ENCODE results near the gene SCCPDH. TPM values are rescaled to one million over a fixed set of nuclear protein-coding genes. Genes with fewer than 3 reads are reported as not detected.

The SCCPDH gene
- total and polyA plus RNA-seq, 9 donors, result 14.7 to 26.2 (median 23.8) TPM

DNA sequence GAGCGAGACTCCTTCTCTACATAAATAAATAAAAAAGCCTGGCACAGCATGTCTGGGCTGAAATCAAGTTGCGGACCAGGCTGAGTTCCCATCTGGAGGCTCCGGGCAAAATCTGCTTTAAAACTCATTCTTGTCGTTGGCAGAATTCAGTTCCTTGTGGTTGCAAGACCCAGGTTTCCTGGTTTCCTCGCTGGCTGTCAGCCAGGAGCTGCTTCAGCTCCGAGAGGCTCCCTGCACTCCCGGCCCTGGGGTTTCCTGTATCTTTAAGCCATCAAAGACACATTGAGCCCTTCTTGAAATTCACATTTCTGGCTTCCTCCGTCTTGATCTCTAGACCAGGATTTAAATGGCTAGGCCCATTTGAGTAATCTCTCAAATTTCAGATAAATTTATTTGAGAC is 20.6 kb upstream of the SCCPDH start:
- Histone ChIP-seq H3K27me3 (no peaks in the 10 kb centered on the region), H3K4me1 (ENCODE audit: insufficient read depth) (peaks cover 1% of the 10 kb centered on the region), H3K36me3 (no peaks in the 10 kb centered on the region), H3K4me3 (no peak overlapping the region), H3K9me3 (no peaks in the 10 kb centered on the region), H3K27ac (no peak overlapping the region)
- WGBS, 3 donors, result 64 to 66% (median 65%) methylated on average over 8 of the region's 8 CpGs
- intact Hi-C loops (cut with DNase I), result no loop called here
- no peak for DNase-seq
- TF ChIP-seq EP300 (IDR thresholded peaks at IDR 0.05), result no peak
- TF ChIP-seq, protein P1, sequence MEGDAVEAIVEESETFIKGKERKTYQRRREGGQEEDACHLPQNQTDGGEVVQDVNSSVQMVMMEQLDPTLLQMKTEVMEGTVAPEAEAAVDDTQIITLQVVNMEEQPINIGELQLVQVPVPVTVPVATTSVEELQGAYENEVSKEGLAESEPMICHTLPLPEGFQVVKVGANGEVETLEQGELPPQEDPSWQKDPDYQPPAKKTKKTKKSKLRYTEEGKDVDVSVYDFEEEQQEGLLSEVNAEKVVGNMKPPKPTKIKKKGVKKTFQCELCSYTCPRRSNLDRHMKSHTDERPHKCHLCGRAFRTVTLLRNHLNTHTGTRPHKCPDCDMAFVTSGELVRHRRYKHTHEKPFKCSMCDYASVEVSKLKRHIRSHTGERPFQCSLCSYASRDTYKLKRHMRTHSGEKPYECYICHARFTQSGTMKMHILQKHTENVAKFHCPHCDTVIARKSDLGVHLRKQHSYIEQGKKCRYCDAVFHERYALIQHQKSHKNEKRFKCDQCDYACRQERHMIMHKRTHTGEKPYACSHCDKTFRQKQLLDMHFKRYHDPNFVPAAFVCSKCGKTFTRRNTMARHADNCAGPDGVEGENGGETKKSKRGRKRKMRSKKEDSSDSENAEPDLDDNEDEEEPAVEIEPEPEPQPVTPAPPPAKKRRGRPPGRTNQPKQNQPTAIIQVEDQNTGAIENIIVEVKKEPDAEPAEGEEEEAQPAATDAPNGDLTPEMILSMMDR (IDR thresholded peaks at IDR 0.05), result no peak
- TF ChIP-seq POLR2A (IDR thresholded peaks at IDR 0.05), result no peak

DNA sequence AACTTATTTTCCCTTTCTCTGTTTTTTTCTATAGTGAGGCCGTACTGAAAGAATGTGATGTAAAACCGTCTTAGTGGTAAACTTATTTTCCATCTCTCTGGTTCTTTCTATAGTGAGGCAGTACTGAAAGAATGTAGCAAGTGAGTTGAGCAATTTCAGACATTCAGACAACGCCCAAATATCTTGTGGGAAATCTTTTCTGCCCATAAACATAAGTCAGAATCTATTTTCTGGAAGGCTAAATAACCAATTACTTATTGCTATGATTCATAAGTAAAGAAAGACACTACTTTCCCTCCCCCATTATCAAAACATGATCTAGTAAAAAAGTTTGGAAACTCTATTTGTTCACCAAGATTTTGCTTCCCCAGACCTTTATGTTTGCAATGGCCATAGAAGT is 18.8 kb upstream of the SCCPDH start:
- intact Hi-C loops (cut with DNase I), result no loop called here
- 69 to 73% (median 72%) methylated on average over 3 of the region's 3 CpGs for WGBS, 3 donors
- Histone ChIP-seq H3K27ac (no peak overlapping the region), H3K36me3 (no peaks in the 10 kb centered on the region), H3K27me3 (no peaks in the 10 kb centered on the region), H3K4me1 (ENCODE audit: insufficient read depth) (no peaks in the 10 kb centered on the region), H3K4me3 (no peak overlapping the region), H3K9me3 (no peaks in the 10 kb centered on the region)
- DNase-seq, result no peak
- TF ChIP-seq POLR2A (IDR thresholded peaks at IDR 0.05), result no peak
- TF ChIP-seq, protein P1 (IDR thresholded peaks at IDR 0.05), result no peak
- TF ChIP-seq EP300 (IDR thresholded peaks at IDR 0.05), result no peak

DNA sequence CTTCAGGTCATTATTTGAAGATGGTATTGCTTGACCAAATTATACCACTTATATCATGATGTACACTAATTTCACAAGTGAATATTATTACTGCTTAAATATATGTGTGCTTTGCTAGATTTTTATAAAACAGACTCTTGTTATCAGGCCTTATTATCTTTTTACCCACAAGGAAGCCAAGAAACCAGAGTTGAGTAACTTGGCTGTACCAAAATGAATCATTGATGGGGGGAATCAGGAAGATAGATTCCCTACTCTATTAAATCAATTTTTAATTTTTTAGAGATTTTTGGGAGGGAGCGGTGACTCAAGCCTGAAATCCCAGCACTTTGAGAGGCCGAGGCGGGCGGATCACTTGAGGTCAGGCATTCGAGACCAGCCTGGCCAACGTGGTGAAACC is 16.0 kb upstream of the SCCPDH start:
- TF ChIP-seq, protein P1 (IDR thresholded peaks at IDR 0.05), result no peak
- no peak for TF ChIP-seq POLR2A (IDR thresholded peaks at IDR 0.05)
- no peak for TF ChIP-seq EP300 (IDR thresholded peaks at IDR 0.05)
- WGBS, 3 donors, result 89 to 94% (median 91%) methylated on average over 6 of the region's 6 CpGs
- Histone ChIP-seq H3K4me3 (no peak overlapping the region), H3K36me3 (no peaks in the 10 kb centered on the region), H3K4me1 (ENCODE audit: insufficient read depth) (no peaks in the 10 kb centered on the region), H3K27me3 (no peaks in the 10 kb centered on the region), H3K27ac (no peak overlapping the region), H3K9me3 (no peaks in the 10 kb centered on the region)
- no peak for DNase-seq
- intact Hi-C loops (cut with DNase I), result no loop called here

DNA sequence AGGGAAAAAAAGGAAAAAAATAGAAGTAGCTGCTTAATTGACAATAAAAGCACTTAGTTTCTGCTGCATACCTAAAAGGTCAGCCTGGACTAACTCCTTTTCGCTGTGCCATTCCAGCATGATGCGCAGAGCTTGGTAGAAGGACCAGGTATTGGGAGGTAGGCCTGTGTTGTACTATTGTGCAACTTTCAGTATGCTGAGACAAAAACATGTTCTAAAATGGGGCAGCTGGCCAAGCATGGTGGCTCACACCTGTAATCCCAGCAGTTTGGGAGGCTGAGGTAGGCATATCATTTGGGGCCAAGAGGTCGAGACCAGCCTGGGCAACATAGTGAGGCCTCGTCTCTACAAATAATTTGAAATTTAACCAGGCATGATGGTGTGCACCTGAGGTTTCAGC is 15.0 kb upstream of the SCCPDH start:
- Histone ChIP-seq H3K4me1 (ENCODE audit: insufficient read depth) (no peaks in the 10 kb centered on the region), H3K27ac (no peak overlapping the region), H3K27me3 (no peaks in the 10 kb centered on the region), H3K36me3 (no peaks in the 10 kb centered on the region), H3K4me3 (no peak overlapping the region), H3K9me3 (no peaks in the 10 kb centered on the region)
- intact Hi-C loops (cut with DNase I), result no loop called here
- DNase-seq, result no peak
- 83 to 90% (median 90%) methylated on average over 4 of the region's 4 CpGs for WGBS, 3 donors
- no peak for TF ChIP-seq EP300 (IDR thresholded peaks at IDR 0.05)
- no peak for TF ChIP-seq POLR2A (IDR thresholded peaks at IDR 0.05)
- TF ChIP-seq, protein P1 (IDR thresholded peaks at IDR 0.05), result no peak

DNA sequence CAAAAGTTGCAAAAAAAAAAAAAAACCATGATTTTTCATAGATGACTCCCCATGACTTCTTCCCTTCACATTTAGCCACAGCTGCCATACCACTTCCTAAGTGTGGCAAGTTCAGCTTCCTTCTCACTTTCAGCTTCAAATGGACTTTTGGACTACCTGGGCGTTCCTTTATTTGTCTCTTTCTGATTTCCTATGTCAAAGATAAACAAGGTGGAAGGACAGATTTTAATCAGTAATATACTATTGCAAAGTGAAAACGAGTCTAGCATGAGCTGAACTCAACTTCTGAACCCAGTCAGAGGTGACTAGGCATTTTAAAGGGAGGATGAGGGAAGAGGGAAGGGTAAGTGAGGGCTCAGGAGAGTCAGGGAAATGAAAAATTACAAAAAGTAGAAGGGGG is 14.4 kb upstream of the SCCPDH start:
- H3K27me3 ChIP-seq, result no peaks in the 10 kb centered on the region

More for the DNA sequence above, 14.4 kb upstream of the SCCPDH start:
- H3K9me3 ChIP-seq, result no peaks in the 10 kb centered on the region
- H3K4me3 ChIP-seq, result no peak overlapping the region
- no peak overlapping the region for H3K27ac ChIP-seq
- WGBS, 3 donors, result 53 to 79% (median 58%) methylated on average over 2 of the region's 2 CpGs
- DNase-seq, result no peak
- TF ChIP-seq, protein P1 (IDR thresholded peaks at IDR 0.05), result no peak
- TF ChIP-seq EP300 (IDR thresholded peaks at IDR 0.05) (no peak), POLR2A (IDR thresholded peaks at IDR 0.05) (no peak)
- H3K36me3 ChIP-seq, result no peaks in the 10 kb centered on the region
- H3K4me1 ChIP-seq (ENCODE audit: insufficient read depth), result no peaks in the 10 kb centered on the region
- intact Hi-C loops (cut with DNase I), result no loop called here

Data from ovary (tissue), 9 donors.